ENCODE data around the gene SENP7.
"Not testable (repeated sequence)": the region's sequence is repeated elsewhere in the genome, so short reads cannot be mapped to it uniquely, and the experiment has no call there.

The SENP7 gene, protein sequence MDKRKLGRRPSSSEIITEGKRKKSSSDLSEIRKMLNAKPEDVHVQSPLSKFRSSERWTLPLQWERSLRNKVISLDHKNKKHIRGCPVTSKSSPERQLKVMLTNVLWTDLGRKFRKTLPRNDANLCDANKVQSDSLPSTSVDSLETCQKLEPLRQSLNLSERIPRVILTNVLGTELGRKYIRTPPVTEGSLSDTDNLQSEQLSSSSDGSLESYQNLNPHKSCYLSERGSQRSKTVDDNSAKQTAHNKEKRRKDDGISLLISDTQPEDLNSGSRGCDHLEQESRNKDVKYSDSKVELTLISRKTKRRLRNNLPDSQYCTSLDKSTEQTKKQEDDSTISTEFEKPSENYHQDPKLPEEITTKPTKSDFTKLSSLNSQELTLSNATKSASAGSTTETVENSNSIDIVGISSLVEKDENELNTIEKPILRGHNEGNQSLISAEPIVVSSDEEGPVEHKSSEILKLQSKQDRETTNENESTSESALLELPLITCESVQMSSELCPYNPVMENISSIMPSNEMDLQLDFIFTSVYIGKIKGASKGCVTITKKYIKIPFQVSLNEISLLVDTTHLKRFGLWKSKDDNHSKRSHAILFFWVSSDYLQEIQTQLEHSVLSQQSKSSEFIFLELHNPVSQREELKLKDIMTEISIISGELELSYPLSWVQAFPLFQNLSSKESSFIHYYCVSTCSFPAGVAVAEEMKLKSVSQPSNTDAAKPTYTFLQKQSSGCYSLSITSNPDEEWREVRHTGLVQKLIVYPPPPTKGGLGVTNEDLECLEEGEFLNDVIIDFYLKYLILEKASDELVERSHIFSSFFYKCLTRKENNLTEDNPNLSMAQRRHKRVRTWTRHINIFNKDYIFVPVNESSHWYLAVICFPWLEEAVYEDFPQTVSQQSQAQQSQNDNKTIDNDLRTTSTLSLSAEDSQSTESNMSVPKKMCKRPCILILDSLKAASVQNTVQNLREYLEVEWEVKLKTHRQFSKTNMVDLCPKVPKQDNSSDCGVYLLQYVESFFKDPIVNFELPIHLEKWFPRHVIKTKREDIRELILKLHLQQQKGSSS

DNA sequence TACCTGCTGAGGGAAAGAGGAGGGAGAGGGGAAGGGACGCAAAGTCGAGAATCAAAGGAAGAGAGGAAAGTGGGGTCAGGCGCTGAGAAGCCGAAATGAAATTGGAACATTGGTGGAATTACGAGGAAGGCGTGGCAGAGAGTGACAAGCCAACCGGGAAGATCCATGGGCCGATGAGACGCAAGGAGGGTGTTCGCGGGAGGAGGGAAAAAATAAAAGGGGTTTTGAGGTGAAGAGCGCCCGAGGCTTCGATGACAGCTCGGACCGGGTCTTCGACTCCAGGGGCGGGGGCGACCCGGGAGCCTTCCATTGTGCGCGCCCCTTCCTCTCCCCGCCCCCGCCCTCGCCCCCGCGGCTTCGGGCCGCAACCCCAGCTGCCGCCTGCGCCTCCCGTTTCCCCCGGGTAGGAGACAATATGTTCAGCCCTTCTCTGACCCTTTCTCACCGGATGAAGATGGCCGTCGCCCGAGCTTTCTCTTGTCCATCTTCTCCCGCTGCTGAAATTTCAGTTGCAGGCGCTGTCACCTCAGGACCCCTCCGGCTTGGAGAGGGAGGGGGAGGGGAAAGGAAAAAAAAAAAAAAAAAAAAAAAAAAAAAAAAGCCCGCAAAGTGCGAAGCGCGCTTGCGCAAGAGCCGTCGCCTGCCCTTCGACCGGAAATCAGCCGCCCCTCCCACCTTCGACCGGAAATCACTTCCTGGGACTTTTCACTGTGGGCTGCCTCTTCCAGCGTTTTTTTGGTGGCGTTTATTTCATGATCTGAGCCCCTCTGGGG is at the start of gene SENP7:
SENP7 (minus strand) TSS at position 567 of the 773 bp plus-strand sequence; CDS start at position 485, 82 bp downstream.
- Mint-ChIP-seq H3K4me1 (ENCODE audit: low read depth) (peaks cover 56% of the 10 kb centered on the region), H3K27ac (peak within 1 kb of the TSS; percentile 99)

GRCh38 chr3:101561630-101562328 is 48.8 kb upstream of the SENP7 start, which contains the start of gene TRMT10C:
Gene TRMT10C, plus strand, starts transcription at chr3:101561868. Its CDS starts 2,914 bp downstream, at chr3:101564782.
- Mint-ChIP-seq H3K27ac (peak within 1 kb of the TSS; percentile 99), H3K9me3 (ENCODE audit: low read depth) (no peaks in the 10 kb centered on the region), H3K27me3 (no peaks in the 10 kb centered on the region), H3K4me3 (peak within 1 kb of the TSS; percentile 99), H3K36me3 (peaks cover 20% of the 10 kb centered on the region), H3K4me1 (ENCODE audit: low read depth) (peaks cover 46% of the 10 kb centered on the region)

More for the DNA sequence above, at the start of gene SENP7:
- Mint-ChIP-seq H3K4me3 (peak within 1 kb of the TSS; percentile 100), H3K36me3 (peaks cover 5% of the 10 kb centered on the region), H3K27me3 (no peaks in the 10 kb centered on the region), H3K9me3 (ENCODE audit: low read depth) (no peaks in the 10 kb centered on the region)

DNA sequence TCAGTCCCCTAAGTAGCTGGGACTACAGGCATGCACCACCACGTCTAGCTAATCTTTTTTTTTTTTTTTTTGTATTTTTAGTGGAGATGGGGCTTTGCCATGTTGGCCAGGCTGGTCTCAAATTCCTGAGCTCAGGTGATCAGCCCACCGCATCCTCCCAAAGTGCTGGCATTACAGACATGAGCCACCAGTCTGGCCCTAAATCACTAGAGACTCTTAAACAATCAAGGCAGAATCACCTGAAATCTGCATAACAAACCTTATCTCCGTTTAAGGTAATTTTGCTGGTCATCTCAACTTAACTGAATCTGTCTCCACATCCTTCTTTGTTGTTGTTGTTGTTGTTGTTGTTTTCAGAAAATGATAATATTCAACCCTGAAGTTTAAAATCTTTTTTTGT is 43.1 kb upstream of the SENP7 start:
- no peaks in the 10 kb centered on the region for H3K9me3 Mint-ChIP-seq (ENCODE audit: low read depth)
- H3K27me3 Mint-ChIP-seq: peaks cover 2% of the 10 kb centered on the region
- peaks cover 5% of the 10 kb centered on the region for H3K4me1 Mint-ChIP-seq (ENCODE audit: low read depth)
- H3K4me3 Mint-ChIP-seq: no peak overlapping the region
- no peaks in the 10 kb centered on the region for H3K36me3 Mint-ChIP-seq
- no peak overlapping the region for H3K27ac Mint-ChIP-seq

DNA sequence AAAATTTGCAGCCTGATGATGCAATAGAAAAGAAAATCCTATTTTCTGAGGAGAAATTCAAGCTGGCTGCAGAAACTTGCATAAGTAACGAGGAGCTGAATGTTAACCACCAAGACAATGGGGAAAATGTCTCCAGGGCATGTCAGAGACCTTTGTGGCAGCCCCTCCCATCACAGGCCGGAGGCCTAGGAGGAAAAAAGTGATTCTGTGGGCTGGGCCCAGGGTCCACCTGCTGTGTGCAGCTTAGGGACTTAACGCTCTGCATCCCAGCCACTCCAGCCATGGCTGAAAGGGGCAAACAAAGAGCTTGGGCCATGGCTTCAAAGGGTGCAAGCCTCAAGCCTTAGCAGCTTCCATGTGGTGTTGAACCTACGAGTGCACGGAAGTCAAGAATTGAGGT is 40.4 kb upstream of the SENP7 start:
- not testable (repeated sequence) for H3K4me3 Mint-ChIP-seq; H3K9me3 Mint-ChIP-seq (ENCODE audit: low read depth); H3K36me3 Mint-ChIP-seq; H3K27ac Mint-ChIP-seq; H3K4me1 Mint-ChIP-seq (ENCODE audit: low read depth); H3K27me3 Mint-ChIP-seq

DNA sequence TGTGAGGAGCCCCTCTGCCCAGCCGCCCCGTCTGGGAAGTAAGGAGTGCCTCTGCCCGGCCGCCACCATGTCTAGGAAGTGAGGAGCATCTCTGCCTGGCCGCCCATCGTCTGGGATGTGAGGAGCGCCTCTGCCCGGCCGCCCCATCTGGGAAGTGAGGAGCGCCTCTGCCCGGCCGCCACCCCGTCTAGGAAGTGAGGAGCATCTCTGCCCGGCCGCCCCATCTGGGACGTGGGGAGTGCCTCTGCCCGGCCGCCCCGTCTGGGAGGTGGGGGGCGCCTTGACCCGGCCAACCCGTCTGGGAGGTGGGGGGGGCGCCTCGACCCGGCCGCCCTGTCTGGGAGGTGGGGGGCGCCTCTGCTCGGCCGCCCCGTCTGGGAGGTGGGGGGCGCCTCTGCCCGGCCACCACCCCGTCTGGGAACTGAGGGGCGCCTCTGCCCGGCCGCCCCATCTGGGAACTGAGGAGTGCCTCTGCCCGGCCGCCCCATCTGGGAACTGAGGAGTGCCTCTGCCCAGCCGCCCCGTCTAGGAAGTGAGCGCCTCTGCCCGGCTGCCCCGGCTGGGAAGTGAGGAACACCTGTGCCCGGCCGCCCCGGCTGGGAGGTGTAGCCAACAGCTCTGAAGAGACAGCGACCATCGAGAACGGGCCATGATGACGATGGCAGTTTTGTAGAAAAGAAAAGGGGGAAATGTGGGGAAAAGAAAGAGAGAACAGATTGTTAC is 38.5 kb upstream of the SENP7 start:
- not testable (repeated sequence) for H3K27me3 Mint-ChIP-seq; H3K4me3 Mint-ChIP-seq; H3K4me1 Mint-ChIP-seq (ENCODE audit: low read depth); H3K9me3 Mint-ChIP-seq (ENCODE audit: low read depth); H3K27ac Mint-ChIP-seq; H3K36me3 Mint-ChIP-seq

DNA sequence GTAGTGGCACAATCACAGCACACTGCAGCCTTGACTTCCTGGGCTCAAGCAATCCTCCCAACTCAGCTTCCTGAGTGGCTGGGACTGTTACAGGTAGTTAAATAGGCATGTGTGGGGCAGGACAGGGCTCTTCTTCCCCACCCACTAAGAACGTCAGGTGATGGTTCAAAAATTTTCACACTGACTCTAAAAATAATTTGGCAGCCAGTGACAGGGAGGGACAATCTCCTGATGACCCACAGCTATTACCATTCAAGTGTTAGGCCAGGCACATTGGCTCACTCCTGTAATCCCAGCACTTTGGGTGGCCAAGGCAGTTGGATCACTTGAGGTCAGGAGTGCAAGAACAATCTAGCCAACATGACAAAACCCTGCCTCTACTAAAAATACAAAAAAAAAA is 36.5 kb upstream of the SENP7 start:
- Mint-ChIP-seq H3K27ac (no peak overlapping the region), H3K9me3 (ENCODE audit: low read depth) (no peaks in the 10 kb centered on the region), H3K4me3 (no peak overlapping the region), H3K27me3 (no peaks in the 10 kb centered on the region), H3K4me1 (ENCODE audit: low read depth) (peaks cover 6% of the 10 kb centered on the region), H3K36me3 (no peaks in the 10 kb centered on the region)

DNA sequence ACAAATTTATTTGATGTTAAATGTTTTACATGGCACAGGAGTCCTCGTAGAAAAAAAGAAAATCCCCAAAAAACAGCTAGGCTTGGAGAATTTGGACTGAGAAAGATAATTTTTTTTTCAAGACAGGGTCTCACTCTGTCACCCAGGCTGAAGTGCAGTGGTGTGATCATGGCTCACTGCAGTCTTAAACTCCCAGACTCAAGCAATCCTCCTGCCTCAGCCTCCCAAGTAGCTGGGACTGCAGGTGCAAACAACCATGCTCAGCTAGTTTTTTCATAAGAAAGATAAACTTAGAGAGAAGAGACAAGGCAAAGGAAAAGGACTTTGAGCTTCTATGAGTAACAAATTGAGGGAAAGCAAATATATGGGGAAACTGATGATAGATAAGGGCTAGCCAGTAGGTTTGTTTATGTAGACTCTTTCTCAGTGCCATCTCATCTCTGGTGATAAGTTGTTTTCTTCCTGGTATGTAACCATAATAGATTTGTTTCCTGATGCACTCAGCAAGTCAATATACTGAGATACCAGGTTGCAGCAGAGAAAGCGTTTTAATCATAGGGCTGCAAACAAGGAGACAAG is 35.6 kb upstream of the SENP7 start:
- H3K36me3 Mint-ChIP-seq: no peaks in the 10 kb centered on the region
- no peaks in the 10 kb centered on the region for H3K9me3 Mint-ChIP-seq (ENCODE audit: low read depth)
- no peak overlapping the region for H3K27ac Mint-ChIP-seq
- H3K4me3 Mint-ChIP-seq: no peak overlapping the region
- no peaks in the 10 kb centered on the region for H3K27me3 Mint-ChIP-seq
- peaks cover 14% of the 10 kb centered on the region for H3K4me1 Mint-ChIP-seq (ENCODE audit: low read depth)

DNA sequence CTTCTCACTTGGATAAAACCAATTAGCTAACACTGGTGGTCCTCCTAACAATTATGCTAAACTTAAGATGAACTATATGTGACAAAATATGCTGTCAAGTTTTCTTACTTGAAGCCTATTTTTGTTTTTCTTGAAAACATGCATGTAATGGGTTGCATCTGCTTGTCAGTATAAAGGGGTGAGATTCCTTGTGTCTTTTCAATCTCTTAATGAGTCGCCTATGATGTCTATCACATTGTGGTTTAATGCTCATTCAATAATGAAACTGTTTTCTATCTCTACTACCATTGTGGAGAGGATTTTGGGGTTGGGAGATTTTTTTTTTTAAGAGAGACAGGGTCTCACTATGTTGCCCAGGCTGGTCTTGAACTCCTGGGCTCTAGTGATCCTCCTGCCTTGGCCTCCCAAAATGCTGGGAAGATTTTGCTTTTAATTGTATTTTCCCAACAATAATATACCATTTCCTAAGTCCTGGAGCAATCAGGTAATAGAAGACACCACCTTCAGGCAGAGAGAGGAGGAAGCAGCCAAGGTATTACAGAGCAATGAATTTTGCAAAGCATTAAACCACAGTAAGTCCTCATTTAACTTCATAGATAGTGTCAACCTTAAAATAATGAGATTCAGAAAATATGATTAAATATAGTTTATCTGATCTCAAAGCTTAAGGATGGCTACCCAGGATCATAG is 31.3 kb upstream of the SENP7 start:
- H3K27ac Mint-ChIP-seq: peak overlapping the region; percentile 30
- H3K4me3 Mint-ChIP-seq: peak overlapping the region; percentile 21

DNA sequence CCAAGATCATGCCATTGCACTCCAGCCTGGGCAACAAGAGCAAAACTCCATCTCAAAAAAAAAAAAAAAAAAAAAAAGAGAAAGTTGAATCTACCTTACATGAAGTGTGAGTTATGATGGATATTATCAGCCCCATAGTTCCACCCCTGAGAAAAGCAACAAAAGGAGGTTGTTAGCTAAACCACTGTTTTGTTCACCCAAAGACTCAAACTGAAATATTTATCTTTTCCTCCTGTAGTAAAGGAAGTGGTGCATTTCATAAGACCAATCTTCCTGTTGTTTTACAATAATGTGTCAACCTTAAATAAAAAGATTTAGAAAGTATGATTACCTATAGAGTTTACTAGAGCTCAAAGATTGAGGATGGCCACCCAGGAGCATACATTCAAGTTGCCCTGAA is 29.9 kb upstream of the SENP7 start:
- Mint-ChIP-seq H3K27me3 (no peaks in the 10 kb centered on the region), H3K4me3 (peak overlapping the region; percentile 32), H3K4me1 (ENCODE audit: low read depth) (peaks cover 26% of the 10 kb centered on the region), H3K27ac (peak overlapping the region; percentile 77), H3K9me3 (ENCODE audit: low read depth) (peaks cover 6% of the 10 kb centered on the region), H3K36me3 (no peaks in the 10 kb centered on the region)

More for the DNA sequence above, 31.3 kb upstream of the SENP7 start:
- Mint-ChIP-seq H3K36me3 (no peaks in the 10 kb centered on the region), H3K27me3 (no peaks in the 10 kb centered on the region), H3K4me1 (ENCODE audit: low read depth) (peaks cover 31% of the 10 kb centered on the region), H3K9me3 (ENCODE audit: low read depth) (no peaks in the 10 kb centered on the region)

DNA sequence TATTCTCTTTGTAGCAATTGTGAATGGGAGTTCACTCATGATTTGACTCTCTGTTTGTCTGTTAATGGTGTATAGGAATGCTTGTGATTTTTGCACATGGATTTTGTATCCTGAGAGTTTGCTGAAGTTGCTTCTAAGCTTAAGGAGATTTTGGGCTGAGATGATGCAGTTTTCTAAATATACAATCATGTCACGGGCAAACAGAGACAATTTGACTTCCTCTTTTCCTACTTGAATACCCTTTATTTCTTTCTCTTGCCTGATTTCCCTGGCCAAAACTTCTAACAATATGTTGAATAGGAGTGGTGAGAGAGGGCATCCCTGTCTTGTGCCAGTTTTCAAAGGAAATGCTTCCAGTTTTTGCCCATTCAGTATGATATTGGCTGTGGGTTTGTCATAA is 23.9 kb upstream of the SENP7 start:
- not testable (repeated sequence) for H3K36me3 Mint-ChIP-seq; H3K27ac Mint-ChIP-seq; H3K27me3 Mint-ChIP-seq; H3K4me3 Mint-ChIP-seq; H3K9me3 Mint-ChIP-seq (ENCODE audit: low read depth)
- H3K4me1 Mint-ChIP-seq (ENCODE audit: low read depth): peaks cover 14% of the 10 kb centered on the region

GRCh38 chr3:101536266-101536665 is 23.3 kb upstream of the SENP7 start:
- Mint-ChIP-seq H3K4me1 (ENCODE audit: low read depth) (peaks cover 20% of the 10 kb centered on the region), H3K36me3 (no peaks in the 10 kb centered on the region), H3K4me3 (no peak overlapping the region), H3K27ac (no peak overlapping the region), H3K27me3 (no peaks in the 10 kb centered on the region), H3K9me3 (ENCODE audit: low read depth) (peaks cover 6% of the 10 kb centered on the region)

- Mint-ChIP-seq H3K4me1 (ENCODE audit: low read depth) (peaks cover 30% of the 10 kb centered on the region), H3K27ac (no peak overlapping the region), H3K27me3 (no peaks in the 10 kb centered on the region), H3K4me3 (no peak overlapping the region), H3K9me3 (ENCODE audit: low read depth) (peaks cover 6% of the 10 kb centered on the region), H3K36me3 (no peaks in the 10 kb centered on the region)
Measured at GRCh38 chr3:101535221-101535620, 22.2 kb upstream of the SENP7 start.

GRCh38 chr3:101533603-101533968 is 20.6 kb upstream of the SENP7 start:
- no peaks in the 10 kb centered on the region for H3K27me3 Mint-ChIP-seq
- peaks cover 4% of the 10 kb centered on the region for H3K36me3 Mint-ChIP-seq
- peaks cover 41% of the 10 kb centered on the region for H3K4me1 Mint-ChIP-seq (ENCODE audit: low read depth)

More at GRCh38 chr3:101533603-101533968, 20.6 kb upstream of the SENP7 start:
- Mint-ChIP-seq H3K27ac (no peak overlapping the region), H3K9me3 (ENCODE audit: low read depth) (peaks cover under 1% of the 10 kb centered on the region), H3K4me3 (no peak overlapping the region)

Measured in activated naive CD8-positive, alpha-beta T cell (primary cell).